Transverse colon (tissue), 4 donors: ENCODE results near the gene OR1F1. TPM values are rescaled to one million over a fixed set of nuclear protein-coding genes. Genes with fewer than 3 reads are reported as not detected.

Experiments used
- DNase-seq: peaks from one replicate; pipeline ENCODE4 v3.0.0-alpha.2; 2019
- H3K27ac ChIP-seq, 4 donors: fragments of 200-600 bp; sonication (generic); 2 replicates each; pipeline ENCODE4 v1.5.1; 2016 to 2018; ENCODE audit warnings: inconsistent platforms in 4 of 4
- H3K27me3 ChIP-seq: fragments of 200-600 bp; sonication (generic); 2 replicates; pipeline ENCODE4 v1.5.1; 2017; ENCODE audit warnings: inconsistent platforms
- H3K36me3 ChIP-seq, 4 donors: fragments of 200-600 bp; sonication (generic); 2 replicates each; pipeline ENCODE4 v1.5.1; 2017 to 2019; ENCODE audit warnings: inconsistent platforms in 4 of 4
- H3K4me1 ChIP-seq, 4 donors: fragments of 200-600 bp; sonication (generic); 2 replicates each; pipeline ENCODE4 v1.5.1; 2017 to 2020; ENCODE audit warnings: inconsistent platforms in 4 of 4
- H3K4me3 ChIP-seq, 4 donors: fragments of 200-600 bp; sonication (generic); 1 replicate in 1 of 4; 2 replicates in 3 of 4; pipeline versions ENCODE4 v1.5.1 to v1.6.1; 2017 to 2019; ENCODE audit warnings: inconsistent platforms in 4 of 4
- H3K9me3 ChIP-seq, 2 donors: fragments of 200-600 bp; sonication (generic); 2 replicates each; pipeline ENCODE4 v1.5.1; 2017 to 2019; ENCODE audit warnings: inconsistent platforms in 2 of 2
- CTCF ChIP-seq, 5 experiments: fragments of 200-600 bp in 3 of 5; fragments of 450-650 bp in 2 of 5; sonication (generic) in 3 of 5; IDR thresholded peaks; 1 replicate in 2 of 5; 2 replicates in 3 of 5; pipeline ENCODE4 v1.5.1; 2016 to 2017; ENCODE audit warnings: antibody characterized with exemption in 5 of 5, inconsistent platforms in 3 of 5, mild to moderate bottlenecking in 2 of 5, moderate library complexity in 1 of 5
- EP300 ChIP-seq: sonication (generic); formaldehyde crosslinking; IDR thresholded peaks from one replicate; pipeline ENCODE4 v1.6.1; 2017; ENCODE audit warnings: antibody characterized with exemption, low read depth
- POLR2A ChIP-seq: fragments of 450-650 bp; IDR thresholded peaks from one replicate; pipeline ENCODE4 v1.6.1; 2016; ENCODE audit warnings: antibody characterized with exemption, mild to moderate bottlenecking, moderate library complexity
- POLR2AphosphoS5 ChIP-seq, 3 donors: sonication (generic); formaldehyde crosslinking; IDR thresholded peaks; one replicate each; pipeline ENCODE4 v1.6.1; 2016; ENCODE audit warnings: antibody characterized with exemption in 3 of 3
- WGBS, 2 donors: methylation state at CpG; one replicate each; pipeline ENCODE4 v1.1.5; 2018; ENCODE audit warnings: low coverage in 1 of 2; 5-methylcytosine and 5-hydroxymethylcytosine counted together
- in situ Hi-C, 4 donors: fragments of 200-750 bp; cut with MboI; loops; one replicate each; pipeline versions ENCODE4 v1.15.0 to v1.15.1; 2017; ENCODE audit warnings: low sequenced_read_pairs in 3 of 4, low pct_ligation_motif_present in 1 of 4, low pct_unique_long_range_greater_than_20kb in 1 of 4
- intact Hi-C: fragments of 100-400 bp; cut with DNase I; formaldehyde crosslinking; loops from one replicate; pipeline ENCODE4 v1.15.1; 2023; ENCODE audit warnings: low total_unique reads
- total RNA-seq, 4 donors: library from RNA; depleted of rRNA; stranded (reverse); fragments of >200 nt; gene quantifications; one replicate each; pipeline ENCODE4 v1.1.0, GENCODE V29; 2016

Gene OR1F1
- total RNA-seq, 4 donors from 2014 or later: not detected

GRCh38 chr16:3161235-3162018, 26.6 kb upstream of the OR1F1 start:
- peak; percentile 48 for DNase-seq
- TF ChIP-seq EP300 (no peak), CTCF (IDR thresholded peaks at IDR 0.05) (no peak), POLR2AphosphoS5 (IDR thresholded peaks at IDR 0.05) (no peak), POLR2A (no peak)
- H3K9me3 ChIP-seq: no peaks in the 10 kb centered on the region

GRCh38 chr16:3164121-3164991, 23.6 kb upstream of the OR1F1 start:
- WGBS, 2 donors: 86% methylated on average over 37 of the region's 37 CpGs; no CpG with 5 or more reads in 1 of the 2 donors
- TF ChIP-seq POLR2AphosphoS5 (IDR thresholded peaks at IDR 0.05) (no peak), POLR2A (no peak), CTCF (IDR thresholded peaks at IDR 0.05) (no peak), EP300 (no peak)
- H3K9me3 ChIP-seq: no peaks in the 10 kb centered on the region
- intact Hi-C loops (loop anchor here (10.0 kb wide), 1 partner anchor 110 kb away; no protein-coding TSS in a partner anchor), in situ Hi-C loops (no loop called here)
- no peak overlapping the region for H3K4me3 ChIP-seq
- H3K27ac ChIP-seq: no peak overlapping the region
- no peak for DNase-seq
- peaks cover 30% of the 10 kb centered on the region for H3K27me3 ChIP-seq
- no peaks in the 10 kb centered on the region for H3K36me3 ChIP-seq
- H3K4me1 ChIP-seq: peaks cover 0 to 12% (median 6%) of the 10 kb centered on the region in 4 donors

More at GRCh38 chr16:3161235-3162018, 26.6 kb upstream of the OR1F1 start:
- in situ Hi-C loops: no loop called here
- 56% methylated on average over 36 of the region's 36 CpGs; no CpG with 5 or more reads in 1 of the 2 donors for WGBS, 2 donors
- H3K4me3 ChIP-seq: peak overlapping the region in 2 of 4 donors; percentile 3 to 14
- peak overlapping the region; percentile 35 to 77 (median 39) for H3K27ac ChIP-seq
- peaks cover 0 to 26% (median 18%) of the 10 kb centered on the region in 4 donors for H3K4me1 ChIP-seq
- H3K27me3 ChIP-seq: peaks cover 12% of the 10 kb centered on the region
- intact Hi-C loops: loop anchor here (10.0 kb wide), 1 partner anchor 107 kb away; no protein-coding TSS in a partner anchor
- H3K36me3 ChIP-seq: no peaks in the 10 kb centered on the region

GRCh38 chr16:3165111-3165822, 22.7 kb upstream of the OR1F1 start:
- no peaks in the 10 kb centered on the region for H3K36me3 ChIP-seq
- intact Hi-C loops: loop anchor here (10.0 kb wide), 1 partner anchor 110 kb away; no protein-coding TSS in a partner anchor
- DNase-seq: no peak
- in situ Hi-C loops: no loop called here
- TF ChIP-seq POLR2AphosphoS5 (IDR thresholded peaks at IDR 0.05) (no peak), EP300 (no peak), POLR2A (no peak), CTCF (IDR thresholded peaks at IDR 0.05) (no peak)
- H3K27me3 ChIP-seq: peaks cover 39% of the 10 kb centered on the region
- H3K4me1 ChIP-seq: peaks cover 0 to 9% (median 3%) of the 10 kb centered on the region in 4 donors
- peak overlapping the region in 2 of 4 donors; percentile 13 to 37 for H3K4me3 ChIP-seq
- H3K27ac ChIP-seq: no peak overlapping the region
- no peaks in the 10 kb centered on the region for H3K9me3 ChIP-seq
- WGBS, 2 donors: 81 to 84% methylated on average over 8 to 12 of the region's 12 CpGs
